ENCODE data around the gene NECAP2. TPM values are rescaled to one million over a fixed set of nuclear protein-coding genes. Genes with fewer than 3 reads are reported as not detected.
"Not testable (repeated sequence)": the region's sequence is repeated elsewhere in the genome, so short reads cannot be mapped to it uniquely, and the experiment has no call there.

NECAP2 gene
- total RNA-seq, 1 donor from 2014 or later: 154 TPM

- intact Hi-C loops (cut with micrococcal nuclease): not testable (repeated sequence)
Measured at GRCh38 chr1:16454909-16455308, 14.4 kb downstream of the NECAP2 start.

- intact Hi-C loops (cut with micrococcal nuclease): not testable (repeated sequence)
Measured at GRCh38 chr1:16456151-16456550, 15.6 kb downstream of the NECAP2 start.

GRCh38 chr1:16458831-16459230 is 18.3 kb downstream of the NECAP2 start:
- intact Hi-C loops (cut with micrococcal nuclease): no loop called here

GRCh38 chr1:16459352-16459925 is 18.9 kb downstream of the NECAP2 start:
- intact Hi-C loops (cut with micrococcal nuclease): no loop called here

GRCh38 chr1:16461681-16462080 is 21.2 kb downstream of the NECAP2 start:
- intact Hi-C loops (cut with micrococcal nuclease): no loop called here

- intact Hi-C loops (cut with micrococcal nuclease): no loop called here
Measured at GRCh38 chr1:16462773-16463330, 22.3 kb downstream of the NECAP2 start.

GRCh38 chr1:16464917-16465625 is 24.5 kb downstream of the NECAP2 start:
- intact Hi-C loops (cut with micrococcal nuclease): no loop called here

- intact Hi-C loops (cut with micrococcal nuclease): no loop called here
Measured at GRCh38 chr1:16468558-16468957, 28.0 kb downstream of the NECAP2 start.

- intact Hi-C loops (cut with micrococcal nuclease): no loop called here
Measured at GRCh38 chr1:16474166-16474800, 33.8 kb downstream of the NECAP2 start.

- intact Hi-C loops (cut with micrococcal nuclease): not testable (repeated sequence)
Measured at GRCh38 chr1:16474891-16475290, 34.4 kb downstream of the NECAP2 start.

- intact Hi-C loops (cut with micrococcal nuclease): not testable (repeated sequence)
Measured at GRCh38 chr1:16475771-16476770, 35.5 kb downstream of the NECAP2 start.

GRCh38 chr1:16478091-16478490 is 37.6 kb downstream of the NECAP2 start:
- intact Hi-C loops (cut with micrococcal nuclease): no loop called here

- intact Hi-C loops (cut with micrococcal nuclease): not testable (repeated sequence)
Measured at GRCh38 chr1:16483146-16483545, 42.6 kb downstream of the NECAP2 start.

- intact Hi-C loops (cut with micrococcal nuclease): not testable (repeated sequence)
Measured at GRCh38 chr1:16483639-16484500, 43.3 kb downstream of the NECAP2 start.

GRCh38 chr1:16484501-16484835 is 43.9 kb downstream of the NECAP2 start:
- intact Hi-C loops (cut with micrococcal nuclease): no loop called here

GRCh38 chr1:16484931-16485330 is 44.4 kb downstream of the NECAP2 start:
- intact Hi-C loops (cut with micrococcal nuclease): no loop called here

- intact Hi-C loops (cut with micrococcal nuclease): not testable (repeated sequence)
Measured at GRCh38 chr1:16486316-16486715, 45.8 kb downstream of the NECAP2 start.

- intact Hi-C loops (cut with micrococcal nuclease): not testable (repeated sequence)
Measured at GRCh38 chr1:16487011-16487410, 46.5 kb downstream of the NECAP2 start.

GRCh38 chr1:16489195-16489880 is 48.8 kb downstream of the NECAP2 start:
- intact Hi-C loops (cut with micrococcal nuclease): not testable (repeated sequence)

Data from T-helper 1 cell treated with Interleukin-12 subunit alpha and Interleukin-12 subunit beta and Interleukin-4 antibody, amounts not matched to agents 30 ng/mL and 1 ng/mL, for 36 hours (primary cell).